Common myeloid progenitor, CD34-positive (primary cell): ENCODE measurements around the gene STOX1.

Experiments
- CTCF ChIA-PET: fragments of 350-600 bp; sonication (Branson Sonifier 250); formaldehyde crosslinking; loops from one replicate; lab custom pipeline; 2021; ENCODE audit warnings: antibody characterized with exemption; lab: Charles Lee
- POLR2A ChIA-PET: fragments of 350-600 bp; sonication (Branson Sonifier 250); formaldehyde crosslinking; loops from one replicate; lab custom pipeline; 2021; ENCODE audit warnings: antibody characterized with exemption; lab: Charles Lee
- DNase-seq, 3 donors: peaks; one replicate each; pipeline versions ENCODE4 v3.0.0 to v3.0.0-alpha.2; 2013
- H3K27ac ChIP-seq, 2 experiments: 1 replicate in 1 of 2; 2 replicates in 1 of 2; pipeline ENCODE4 v1.7.0; 2013; ENCODE audit warnings: inconsistent platforms in 2 of 2, low read length in 2 of 2, mild to moderate bottlenecking in 2 of 2, low read depth in 1 of 2, moderate library complexity in 1 of 2; ENCODE audit not compliant: severe bottlenecking in 2 of 2, insufficient read depth in 1 of 2, poor library complexity in 1 of 2
- H3K27me3 ChIP-seq, 5 experiments: replicated peaks in 2 of 5; 1 replicate in 3 of 5; 2 replicates in 2 of 5; pipeline versions ENCODE4 v1.6.1 to v1.7.0; 2013; ENCODE audit warnings: low read length in 4 of 5, mild to moderate bottlenecking in 2 of 5, moderate library complexity in 2 of 5, inconsistent platforms in 1 of 5; ENCODE audit not compliant: insufficient read depth in 5 of 5, control insufficient read depth in 4 of 5
- H3K36me3 ChIP-seq, 4 experiments: 1 replicate in 2 of 4; 2 replicates in 2 of 4; pipeline versions ENCODE4 v1.6.1 to v1.7.0; 2013; ENCODE audit warnings: low read length in 3 of 4, control low read depth in 1 of 4, mild to moderate bottlenecking in 1 of 4; ENCODE audit not compliant: control insufficient read depth in 4 of 4, insufficient read depth in 4 of 4
- H3K4me1 ChIP-seq, 4 experiments: 1 replicate in 3 of 4; 2 replicates in 1 of 4; pipeline versions ENCODE4 v1.6.1 to v1.7.1; 2013; ENCODE audit warnings: low read length in 3 of 4, mild to moderate bottlenecking in 3 of 4, control low read depth in 1 of 4, inconsistent platforms in 1 of 4, moderate library complexity in 1 of 4; ENCODE audit not compliant: control insufficient read depth in 4 of 4, insufficient read depth in 4 of 4; ENCODE audit errors: control extremely low read depth in 1 of 4
- H3K4me3 ChIP-seq, 7 experiments: 1 replicate in 4 of 7; 2 replicates in 3 of 7; pipeline versions ENCODE4 v1.5.1 to v1.7.0; 2013; ENCODE audit warnings: mild to moderate bottlenecking in 7 of 7, low read length in 6 of 7, moderate library complexity in 6 of 7, inconsistent platforms in 2 of 7, low read depth in 2 of 7, control low read depth in 1 of 7; ENCODE audit not compliant: insufficient read depth in 4 of 7, control insufficient read depth in 1 of 7; ENCODE audit errors: extremely low read depth in 1 of 7
- H3K9me3 ChIP-seq, 5 experiments: 1 replicate in 4 of 5; 2 replicates in 1 of 5; pipeline versions ENCODE4 v1.6.1 to v1.7.1; 2013; ENCODE audit warnings: low read length in 4 of 5, mild to moderate bottlenecking in 2 of 5, inconsistent platforms in 1 of 5, low read depth in 1 of 5, moderate library complexity in 1 of 5; ENCODE audit not compliant: control insufficient read depth in 4 of 5, insufficient read depth in 2 of 5; ENCODE audit errors: control extremely low read depth in 1 of 5
- WGBS: methylation state at CpG from one replicate; pipeline ENCODE4 v1.1.5; 2013; ENCODE audit not compliant: insufficient coverage; 5-methylcytosine and 5-hydroxymethylcytosine counted together

The STOX1 gene

GRCh38 chr10:68877482-68878110, 50.3 kb downstream of the STOX1 start:
- WGBS: no CpG with 5 or more reads among the region's 1 CpG
- H3K27me3 ChIP-seq: no peaks in the 10 kb centered on the region
- no peaks in the 10 kb centered on the region for H3K9me3 ChIP-seq
- H3K4me3 ChIP-seq: no peak overlapping the region
- CTCF ChIA-PET: interaction anchor here (1.3 kb wide), 1 partner anchor 10 kb away, joined by 4 read pairs; no protein-coding TSS in a partner anchor
- POLR2A ChIA-PET: no interaction called here
- DNase-seq: no peak
- H3K27ac ChIP-seq: no peak overlapping the region
- no peaks in the 10 kb centered on the region for H3K4me1 ChIP-seq
- H3K36me3 ChIP-seq: peaks cover 0 to 2% (median 0%) of the 10 kb centered on the region in 4 experiments

GRCh38 chr10:68878496-68878895, 51.2 kb downstream of the STOX1 start:
- POLR2A ChIA-PET: no interaction called here
- DNase-seq: no peak
- Histone ChIP-seq H3K27ac (no peak overlapping the region), H3K36me3 (peaks cover 0 to 2% (median 0%) of the 10 kb centered on the region in 4 experiments), H3K9me3 (no peaks in the 10 kb centered on the region), H3K4me1 (no peaks in the 10 kb centered on the region), H3K4me3 (no peak overlapping the region), H3K27me3 (no peaks in the 10 kb centered on the region)
- CTCF ChIA-PET: interaction anchor here (0.9 to 1.3 kb wide), 2 partner anchors 10 to 13 kb away, joined by 4 read pairs; no protein-coding TSS in a partner anchor

- H3K9me3 ChIP-seq: no peaks in the 10 kb centered on the region
- H3K4me3 ChIP-seq: no peak overlapping the region
- H3K4me1 ChIP-seq: no peaks in the 10 kb centered on the region
- CTCF ChIA-PET: no interaction called here
- 100% methylated on average over 2 of the region's 2 CpGs for WGBS
- POLR2A ChIA-PET: no interaction called here
- no peaks in the 10 kb centered on the region for H3K27me3 ChIP-seq
- H3K36me3 ChIP-seq: peaks cover 0 to 2% (median 0%) of the 10 kb centered on the region in 4 experiments
- DNase-seq: no peak
- H3K27ac ChIP-seq: no peak overlapping the region
These were observed 52.3 kb downstream of the STOX1 start for GRCh38 chr10:68879628-68880027.

GRCh38 chr10:68880181-68880580, 52.9 kb downstream of the STOX1 start:
- Histone ChIP-seq H3K36me3 (no peaks in the 10 kb centered on the region), H3K27me3 (no peaks in the 10 kb centered on the region), H3K4me3 (no peak overlapping the region), H3K27ac (no peak overlapping the region), H3K9me3 (no peaks in the 10 kb centered on the region), H3K4me1 (no peaks in the 10 kb centered on the region)
- ChIA-PET POLR2A (no interaction called here), CTCF (no interaction called here)
- DNase-seq: no peak
- 100% methylated on average over 1 of the region's 4 CpGs for WGBS

- H3K9me3 ChIP-seq: no peaks in the 10 kb centered on the region
- ChIA-PET CTCF (interaction anchor here (0.7 to 3.1 kb wide), 3 partner anchors 94 to 344 kb away, joined by 3 to 10 read pairs (median 5); no protein-coding TSS in a partner anchor), POLR2A (no interaction called here)
- H3K36me3 ChIP-seq: no peaks in the 10 kb centered on the region
- H3K27me3 ChIP-seq: no peaks in the 10 kb centered on the region
- WGBS: no CpG with 5 or more reads among the region's 2 CpGs
- no peak for DNase-seq
- H3K27ac ChIP-seq: no peak overlapping the region
- no peak overlapping the region for H3K4me3 ChIP-seq
- H3K4me1 ChIP-seq: peaks cover 0 to under 1% (median under 1%) of the 10 kb centered on the region in 4 experiments
These were observed 67.7 kb downstream of the STOX1 start for GRCh38 chr10:68895041-68895440.

- DNase-seq: peak; percentile 70 to 80 (median 73)
- Histone ChIP-seq H3K4me3 (no peak overlapping the region), H3K27me3 (no peaks in the 10 kb centered on the region), H3K9me3 (no peaks in the 10 kb centered on the region), H3K4me1 (peaks cover 7 to 17% (median 14%) of the 10 kb centered on the region in 4 experiments), H3K36me3 (no peaks in the 10 kb centered on the region), H3K27ac (no peak overlapping the region)
- CTCF ChIA-PET: interaction anchor here (0.7 to 3.1 kb wide), 8 partner anchors 34 to 1112 kb away, joined by 3 to 10 read pairs (median 4); partner anchors contain the start of gene STOX1
- POLR2A ChIA-PET: no interaction called here
- no CpG with 5 or more reads among the region's 3 CpGs for WGBS
These were observed 70.0 kb downstream of the STOX1 start for GRCh38 chr10:68897336-68897741.

GRCh38 chr10:68899186-68899745, 71.9 kb downstream of the STOX1 start:
- H3K27ac ChIP-seq: no peak overlapping the region
- DNase-seq: no peak
- ChIA-PET POLR2A (no interaction called here), CTCF (interaction anchor here (0.6 to 1.5 kb wide), 8 partner anchors 8 to 195 kb away, joined by 3 to 5 read pairs (median 4); no protein-coding TSS in a partner anchor)
- H3K36me3 ChIP-seq: peaks cover 0 to 3% (median 0%) of the 10 kb centered on the region in 4 experiments
- no peaks in the 10 kb centered on the region for H3K27me3 ChIP-seq
- 94% methylated on average over 4 of the region's 8 CpGs for WGBS
- no peaks in the 10 kb centered on the region for H3K9me3 ChIP-seq
- peaks cover 9 to 22% (median 18%) of the 10 kb centered on the region in 4 experiments for H3K4me1 ChIP-seq
- no peak overlapping the region for H3K4me3 ChIP-seq
